H1 (cell line): ENCODE results near the gene DDX55.

ENCODE experiments used
- CHD1 ChIP-seq: IDR thresholded peaks from 2 replicates; pipeline ENCODE4 v1.6.1; 2012; ENCODE audit warnings: low read depth, low read length, improper control_type of control experiment
- TF ChIP-seq, protein P1 (sequence below), 3 experiments: IDR thresholded peaks; 1 replicate in 2 of 3; 2 replicates in 1 of 3; pipeline versions ENCODE4 v1.5.1 to v1.6.1; 2011; ENCODE audit warnings: low read length in 3 of 3, mild to moderate bottlenecking in 3 of 3, inconsistent platforms in 2 of 3, low read depth in 1 of 3, moderate library complexity in 1 of 3; ENCODE audit not compliant: insufficient read depth in 1 of 3; ENCODE audit errors: control extremely low read depth in 1 of 3

DNA sequence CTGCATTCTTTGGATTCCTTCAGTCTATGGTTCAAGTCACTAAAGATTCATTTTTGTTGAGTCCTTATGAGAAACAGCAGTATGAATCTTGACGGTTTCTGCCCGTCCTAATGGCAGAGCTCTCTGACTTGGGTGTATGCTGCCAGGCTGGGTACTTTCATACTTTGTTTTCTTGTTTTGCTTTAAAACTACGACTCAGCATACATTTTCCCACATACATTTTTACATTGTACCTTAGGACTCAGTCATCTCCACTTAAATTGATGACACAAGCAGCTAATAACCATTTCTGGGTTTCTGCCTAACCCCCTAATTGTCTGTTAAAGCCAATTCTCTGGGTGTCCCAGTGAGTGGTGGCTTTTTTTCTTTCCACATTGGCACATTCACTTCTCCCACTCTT is 4.8 kb upstream of the DDX55 start:
- TF ChIP-seq, protein P1, sequence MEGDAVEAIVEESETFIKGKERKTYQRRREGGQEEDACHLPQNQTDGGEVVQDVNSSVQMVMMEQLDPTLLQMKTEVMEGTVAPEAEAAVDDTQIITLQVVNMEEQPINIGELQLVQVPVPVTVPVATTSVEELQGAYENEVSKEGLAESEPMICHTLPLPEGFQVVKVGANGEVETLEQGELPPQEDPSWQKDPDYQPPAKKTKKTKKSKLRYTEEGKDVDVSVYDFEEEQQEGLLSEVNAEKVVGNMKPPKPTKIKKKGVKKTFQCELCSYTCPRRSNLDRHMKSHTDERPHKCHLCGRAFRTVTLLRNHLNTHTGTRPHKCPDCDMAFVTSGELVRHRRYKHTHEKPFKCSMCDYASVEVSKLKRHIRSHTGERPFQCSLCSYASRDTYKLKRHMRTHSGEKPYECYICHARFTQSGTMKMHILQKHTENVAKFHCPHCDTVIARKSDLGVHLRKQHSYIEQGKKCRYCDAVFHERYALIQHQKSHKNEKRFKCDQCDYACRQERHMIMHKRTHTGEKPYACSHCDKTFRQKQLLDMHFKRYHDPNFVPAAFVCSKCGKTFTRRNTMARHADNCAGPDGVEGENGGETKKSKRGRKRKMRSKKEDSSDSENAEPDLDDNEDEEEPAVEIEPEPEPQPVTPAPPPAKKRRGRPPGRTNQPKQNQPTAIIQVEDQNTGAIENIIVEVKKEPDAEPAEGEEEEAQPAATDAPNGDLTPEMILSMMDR (IDR thresholded peaks at IDR 0.05; ENCODE audit: control extremely low read depth in 1 of 3, insufficient read depth in 1 of 3, low read depth in 1 of 3, low read length in 3 of 3) = no peak
- no peak for TF ChIP-seq CHD1
